HG03565 (cell line): ENCODE data around the gene FBP1.

Source experiments
- ATAC-seq: cut with Tn5 transposase; IDR thresholded peaks from one replicate; pipeline ENCODE4 v1.9.1; 2021; ENCODE audit warnings: mild to moderate bottlenecking, moderate library complexity; ENCODE audit not compliant: unreplicated experiment

FBP1 gene

GRCh38 chr9:94639061-94639998 lies at the start of gene FBP1:
Gene FBP1, minus strand, starts transcription at chr9:94639518. Its CDS starts 208 bp downstream, at chr9:94639310.
- ATAC-seq: no peak

GRCh38 chr9:94687451-94687850 lies 48.1 kb upstream of the FBP1 start:
- no peak for ATAC-seq

GRCh38 chr9:94685359-94685758 lies 46.0 kb upstream of the FBP1 start:
- ATAC-seq: no peak

GRCh38 chr9:94681508-94681907 lies 42.2 kb upstream of the FBP1 start:
- no peak for ATAC-seq

GRCh38 chr9:94680621-94681020 lies 41.3 kb upstream of the FBP1 start:
- no peak for ATAC-seq

GRCh38 chr9:94680020-94680419 lies 40.7 kb upstream of the FBP1 start:
- no peak for ATAC-seq

- ATAC-seq: no peak
These were observed 40.3 kb upstream of the FBP1 start for GRCh38 chr9:94679587-94679986.

- no peak for ATAC-seq
These were observed 38.6 kb upstream of the FBP1 start for GRCh38 chr9:94677929-94678328.

- ATAC-seq: no peak
These were observed 37.3 kb upstream of the FBP1 start for GRCh38 chr9:94676446-94677131.

GRCh38 chr9:94675008-94675881 lies 35.9 kb upstream of the FBP1 start:
- no peak for ATAC-seq

GRCh38 chr9:94672811-94673487 lies 33.6 kb upstream of the FBP1 start:
- ATAC-seq: no peak

GRCh38 chr9:94668928-94669729 lies 29.8 kb upstream of the FBP1 start:
- ATAC-seq: peak; percentile 56

- ATAC-seq: no peak
These were observed 29.2 kb upstream of the FBP1 start for GRCh38 chr9:94668418-94668927.

GRCh38 chr9:94666364-94667099 lies 27.2 kb upstream of the FBP1 start:
- no peak for ATAC-seq

GRCh38 chr9:94665613-94666012 lies 26.3 kb upstream of the FBP1 start:
- no peak for ATAC-seq

GRCh38 chr9:94664801-94665200 lies 25.5 kb upstream of the FBP1 start:
- no peak for ATAC-seq

- ATAC-seq: no peak
These were observed 24.3 kb upstream of the FBP1 start for GRCh38 chr9:94663640-94664039.

GRCh38 chr9:94663140-94663539 lies 23.8 kb upstream of the FBP1 start:
- ATAC-seq: no peak
